GM19467 (cell line): Measurements from ENCODE around the gene HPSE.

Experiments used
- ATAC-seq: cut with Tn5 transposase; IDR thresholded peaks from one replicate; pipeline ENCODE4 v1.9.1; 2021; ENCODE audit warnings: mild to moderate bottlenecking, moderate library complexity; ENCODE audit not compliant: unreplicated experiment

Gene HPSE

GRCh38 chr4:83251447-83251830, 83.2 kb downstream of the HPSE start:
- ATAC-seq, result no peak

- no peak for ATAC-seq
Observed at GRCh38 chr4:83250687-83251446, 83.8 kb downstream of the HPSE start.

GRCh38 chr4:83248486-83248885, 86.2 kb downstream of the HPSE start:
- no peak for ATAC-seq

GRCh38 chr4:83247415-83248357, 87.0 kb downstream of the HPSE start:
- no peak for ATAC-seq
